OCI-LY3 (cell line): ENCODE measurements around the gene AFM.

Source experiments
- CTCF ChIP-seq: fragments of 200-600, 300-600 bp; sonication (generic); IDR thresholded peaks from 2 replicates; pipeline ENCODE4 v1.5.1; 2014; ENCODE audit warnings: antibody characterized with exemption, low read length, low read depth
- EZH2phosphoT487 ChIP-seq: fragments of 200-600 bp; shearing (Covaris generic); IDR thresholded peaks from 2 replicates; pipeline ENCODE4 v1.6.1; 2018; ENCODE audit warnings: antibody characterized with exemption, mixed run types, low read depth

GRCh38 chr4:73431813-73432168 is 49.8 kb upstream of the AFM start:
- TF ChIP-seq CTCF: no peak
- no peak for TF ChIP-seq EZH2phosphoT487
